ENCODE measurements around the gene ROBO2. TPM values are rescaled to one million over a fixed set of nuclear protein-coding genes. Genes with fewer than 3 reads are reported as not detected.

ROBO2 gene
- polyA plus RNA-seq, 1 of the 3 experiments (the other 2 are of a cell fraction), result not detected

DNA sequence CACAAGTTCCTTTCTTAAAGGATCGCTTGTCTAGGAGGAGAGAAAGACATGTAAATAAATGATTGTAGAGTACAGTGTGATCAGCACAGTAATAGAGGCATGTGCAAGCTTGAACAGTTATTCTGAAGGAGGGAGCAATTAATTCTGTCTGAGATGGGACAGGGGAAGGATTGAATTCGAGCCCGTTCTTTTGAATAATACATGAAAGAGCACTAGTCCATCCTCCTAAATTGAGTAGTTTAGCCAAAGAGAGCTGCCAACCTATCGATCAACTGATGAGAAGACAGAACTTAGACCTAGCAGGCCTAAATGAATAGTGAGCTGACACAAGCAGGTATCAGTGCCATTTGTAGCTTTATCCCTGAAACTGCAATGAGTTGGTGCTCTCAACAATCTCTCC lies 142.4 kb downstream of the ROBO2 start:
- H3K27ac ChIP-seq (ENCODE audit: low read depth in 2 of 2, low read length in 1 of 2), result no peak overlapping the region
- DNase-seq, result no peak
- H3F3A ChIP-seq (replicated peaks; ENCODE audit: insufficient read depth), result no peaks in the 10 kb centered on the region
- H3K9ac ChIP-seq, result no peak overlapping the region
- H3K4me2 ChIP-seq, result no peak overlapping the region
- H2AFZ ChIP-seq (ENCODE audit: low read depth), result no peak overlapping the region
- H3K4me1 ChIP-seq (ENCODE audit: control insufficient read depth in 1 of 2, insufficient read depth in 2 of 2, low read depth in 1 of 2, low read length in 1 of 2), result peaks cover 0 to 2% of the 10 kb centered on the region in 2 experiments; a peak in 1 of 4 replicates
- 43% methylated on average over 4 of the region's 4 CpGs for WGBS (ENCODE audit: low lambda C conversion rate)
- H3K4me3 ChIP-seq (ENCODE audit: low read depth in 2 of 2, low read length in 1 of 2), result no peak overlapping the region
- H3K27me3 ChIP-seq (ENCODE audit: insufficient read depth), result no peaks in the 10 kb centered on the region
- no peaks in the 10 kb centered on the region for H3K79me2 ChIP-seq (ENCODE audit: insufficient read depth)
- no peaks in the 10 kb centered on the region for H3K9me2 ChIP-seq
- CTCF ChIA-PET, result interaction anchor here (1.4 kb wide), 1 partner anchor 72 kb away, joined by 3 read pairs; no protein-coding TSS in a partner anchor
- H3K9me3 ChIP-seq, result no peaks in the 10 kb centered on the region
- H4K20me1 ChIP-seq (ENCODE audit: insufficient read depth), result no peaks in the 10 kb centered on the region
- POLR2A ChIA-PET, result no interaction called here
- TF ChIP-seq FOSL2 (IDR thresholded peaks at IDR 0.05; ENCODE audit: borderline replicate concordance, low read depth) (no peak), RCOR1 (IDR thresholded peaks at IDR 0.05; ENCODE audit: low read length) (no peak)
- H3K36me3 ChIP-seq (replicated peaks in 1 of 2; ENCODE audit: control insufficient read depth in 1 of 2, insufficient read depth in 2 of 2, low read length in 1 of 2), result no peaks in the 10 kb centered on the region

DNA sequence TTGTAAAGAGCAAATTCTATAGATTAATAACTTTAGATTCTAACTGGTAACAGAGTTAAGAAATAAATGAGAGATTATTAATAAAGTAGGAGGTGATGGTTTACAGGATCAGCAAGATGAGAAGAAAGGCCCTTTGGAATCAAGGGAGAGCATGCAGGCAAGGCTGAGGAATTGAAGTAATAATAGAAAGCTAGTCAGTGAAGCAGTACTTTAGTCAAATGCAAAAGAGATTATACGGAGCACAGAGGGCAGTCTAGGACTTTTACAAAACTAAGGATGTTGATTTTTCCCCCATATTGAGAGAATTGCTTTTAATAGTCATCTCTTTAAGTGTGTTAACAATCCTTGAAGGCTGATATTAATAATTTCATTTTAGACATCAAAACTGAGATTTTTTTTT lies 146.4 kb downstream of the ROBO2 start:
- WGBS (ENCODE audit: low lambda C conversion rate), result 57% methylated on average over 1 of the region's 1 CpG
- no peak overlapping the region for H3K9ac ChIP-seq
- H3K9me3 ChIP-seq, result no peaks in the 10 kb centered on the region
- H3F3A ChIP-seq (replicated peaks; ENCODE audit: insufficient read depth), result no peaks in the 10 kb centered on the region
- DNase-seq, result no peak
- no peak overlapping the region for H3K27ac ChIP-seq (ENCODE audit: low read depth in 2 of 2, low read length in 1 of 2)
- no peak overlapping the region for H3K4me2 ChIP-seq
- H3K4me1 ChIP-seq (ENCODE audit: control insufficient read depth in 1 of 2, insufficient read depth in 2 of 2, low read depth in 1 of 2, low read length in 1 of 2), result no peaks in the 10 kb centered on the region
- H2AFZ ChIP-seq (ENCODE audit: low read depth), result no peak overlapping the region
- H3K9me2 ChIP-seq, result no peaks in the 10 kb centered on the region
- H4K20me1 ChIP-seq (ENCODE audit: insufficient read depth), result no peaks in the 10 kb centered on the region
- H3K36me3 ChIP-seq (replicated peaks in 1 of 2; ENCODE audit: control insufficient read depth in 1 of 2, insufficient read depth in 2 of 2, low read length in 1 of 2), result no peaks in the 10 kb centered on the region
- POLR2A ChIA-PET, result no interaction called here
- TF ChIP-seq TAF1 (IDR thresholded peaks at IDR 0.05; ENCODE audit: borderline replicate concordance, low read depth, low read length) (no peak), FOSL2 (IDR thresholded peaks at IDR 0.05; ENCODE audit: borderline replicate concordance, low read depth) (no peak), FOXJ3 (CRISPR knock-in tag; IDR thresholded peaks at IDR 0.05) (no peak), YY1 (IDR thresholded peaks at IDR 0.05; ENCODE audit: low read depth) (no peak), TEAD4 (IDR thresholded peaks at IDR 0.05; ENCODE audit: borderline replicate concordance, insufficient read depth) (no peak), MXI1 (IDR thresholded peaks at IDR 0.05; ENCODE audit: low read depth, low read length) (no peak), EP300 (IDR thresholded peaks at IDR 0.05; ENCODE audit: borderline replicate concordance in 1 of 2, low read depth in 1 of 2, low read length in 1 of 2) (no peak), NRF1 (IDR thresholded peaks at IDR 0.05; ENCODE audit: low read depth, low read length) (no peak), CHD2 (IDR thresholded peaks at IDR 0.05; ENCODE audit: low read length, partially characterized antibody) (no peak), RFX5 (IDR thresholded peaks at IDR 0.05; ENCODE audit: low read length) (no peak)
- TF ChIP-seq, protein P1, sequence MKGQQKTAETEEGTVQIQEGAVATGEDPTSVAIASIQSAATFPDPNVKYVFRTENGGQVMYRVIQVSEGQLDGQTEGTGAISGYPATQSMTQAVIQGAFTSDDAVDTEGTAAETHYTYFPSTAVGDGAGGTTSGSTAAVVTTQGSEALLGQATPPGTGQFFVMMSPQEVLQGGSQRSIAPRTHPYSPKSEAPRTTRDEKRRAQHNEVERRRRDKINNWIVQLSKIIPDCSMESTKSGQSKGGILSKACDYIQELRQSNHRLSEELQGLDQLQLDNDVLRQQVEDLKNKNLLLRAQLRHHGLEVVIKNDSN (IDR thresholded peaks at IDR 0.05; ENCODE audit: borderline replicate concordance, low read depth), result no peak
- TF ChIP-seq, protein P2, sequence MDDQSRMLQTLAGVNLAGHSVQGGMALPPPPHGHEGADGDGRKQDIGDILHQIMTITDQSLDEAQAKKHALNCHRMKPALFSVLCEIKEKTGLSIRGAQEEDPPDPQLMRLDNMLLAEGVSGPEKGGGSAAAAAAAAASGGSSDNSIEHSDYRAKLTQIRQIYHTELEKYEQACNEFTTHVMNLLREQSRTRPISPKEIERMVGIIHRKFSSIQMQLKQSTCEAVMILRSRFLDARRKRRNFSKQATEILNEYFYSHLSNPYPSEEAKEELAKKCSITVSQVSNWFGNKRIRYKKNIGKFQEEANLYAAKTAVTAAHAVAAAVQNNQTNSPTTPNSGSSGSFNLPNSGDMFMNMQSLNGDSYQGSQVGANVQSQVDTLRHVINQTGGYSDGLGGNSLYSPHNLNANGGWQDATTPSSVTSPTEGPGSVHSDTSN (IDR thresholded peaks at IDR 0.05), result no peak
- TF ChIP-seq, protein P3, sequence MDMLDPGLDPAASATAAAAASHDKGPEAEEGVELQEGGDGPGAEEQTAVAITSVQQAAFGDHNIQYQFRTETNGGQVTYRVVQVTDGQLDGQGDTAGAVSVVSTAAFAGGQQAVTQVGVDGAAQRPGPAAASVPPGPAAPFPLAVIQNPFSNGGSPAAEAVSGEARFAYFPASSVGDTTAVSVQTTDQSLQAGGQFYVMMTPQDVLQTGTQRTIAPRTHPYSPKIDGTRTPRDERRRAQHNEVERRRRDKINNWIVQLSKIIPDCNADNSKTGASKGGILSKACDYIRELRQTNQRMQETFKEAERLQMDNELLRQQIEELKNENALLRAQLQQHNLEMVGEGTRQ (IDR thresholded peaks at IDR 0.05; ENCODE audit: borderline replicate concordance, low read depth, low read length), result no peak
- H3K79me2 ChIP-seq (ENCODE audit: insufficient read depth), result no peaks in the 10 kb centered on the region
- CTCF ChIA-PET, result interaction anchor here (0.7 to 1.3 kb wide), 2 partner anchors 14 to 61 kb away, joined by 3 to 4 read pairs; no protein-coding TSS in a partner anchor
- no peak overlapping the region for H3K4me3 ChIP-seq (ENCODE audit: low read depth in 2 of 2, low read length in 1 of 2)
- H3K27me3 ChIP-seq (ENCODE audit: insufficient read depth), result no peaks in the 10 kb centered on the region

Measured in SK-N-SH (cell line).